ENCODE data around the gene EXOSC5. TPM values are rescaled to one million over a fixed set of nuclear protein-coding genes. Genes with fewer than 3 reads are reported as not detected.

The EXOSC5 gene
- total RNA-seq, 2 experiments from 2014 or later: 40.0 to 55.8 TPM

GRCh38 chr19:41364524-41365391 is 32.4 kb downstream of the EXOSC5 start:
- H2AFZ ChIP-seq (ENCODE audit: low read length): peak overlapping the region; percentile 64
- TF ChIP-seq, protein P1, sequence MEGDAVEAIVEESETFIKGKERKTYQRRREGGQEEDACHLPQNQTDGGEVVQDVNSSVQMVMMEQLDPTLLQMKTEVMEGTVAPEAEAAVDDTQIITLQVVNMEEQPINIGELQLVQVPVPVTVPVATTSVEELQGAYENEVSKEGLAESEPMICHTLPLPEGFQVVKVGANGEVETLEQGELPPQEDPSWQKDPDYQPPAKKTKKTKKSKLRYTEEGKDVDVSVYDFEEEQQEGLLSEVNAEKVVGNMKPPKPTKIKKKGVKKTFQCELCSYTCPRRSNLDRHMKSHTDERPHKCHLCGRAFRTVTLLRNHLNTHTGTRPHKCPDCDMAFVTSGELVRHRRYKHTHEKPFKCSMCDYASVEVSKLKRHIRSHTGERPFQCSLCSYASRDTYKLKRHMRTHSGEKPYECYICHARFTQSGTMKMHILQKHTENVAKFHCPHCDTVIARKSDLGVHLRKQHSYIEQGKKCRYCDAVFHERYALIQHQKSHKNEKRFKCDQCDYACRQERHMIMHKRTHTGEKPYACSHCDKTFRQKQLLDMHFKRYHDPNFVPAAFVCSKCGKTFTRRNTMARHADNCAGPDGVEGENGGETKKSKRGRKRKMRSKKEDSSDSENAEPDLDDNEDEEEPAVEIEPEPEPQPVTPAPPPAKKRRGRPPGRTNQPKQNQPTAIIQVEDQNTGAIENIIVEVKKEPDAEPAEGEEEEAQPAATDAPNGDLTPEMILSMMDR (conservative IDR thresholded peaks at IDR 0.05; ENCODE audit: low read length): no peak
- TF ChIP-seq EZH2phosphoT487 (IDR thresholded peaks at IDR 0.05; ENCODE audit: borderline replicate concordance, low read depth, low read length): no peak
- no peak for DNase-seq (ENCODE audit: low spot score)
- H3K36me3 ChIP-seq (ENCODE audit: insufficient read depth, low read length): no peaks in the 10 kb centered on the region
- H3K27ac ChIP-seq (ENCODE audit: low read depth, low read length, poor library complexity, severe bottlenecking): peak overlapping the region; percentile 87
- CTCF ChIA-PET (ENCODE audit: unreplicated experiment): interaction anchor here (1.1 kb wide), 1 partner anchor 181 kb away, joined by 3 read pairs; no protein-coding TSS in a partner anchor
- peak overlapping the region; percentile 81 for H3K4me3 ChIP-seq (ENCODE audit: low read depth, low read length, poor library complexity, severe bottlenecking)
- no peaks in the 10 kb centered on the region for H4K20me1 ChIP-seq (ENCODE audit: insufficient read depth, low read length)
- peak overlapping the region; percentile 91 for H3K4me2 ChIP-seq (ENCODE audit: low read length)
- H3K79me2 ChIP-seq (ENCODE audit: insufficient read depth, low read depth, low read length): peaks cover 16% of the 10 kb centered on the region; the same call in 1 of the 2 replicates
- BruUV-seq (replicated peaks): no TSS peak
- peaks cover 10% of the 10 kb centered on the region for H3K4me1 ChIP-seq (ENCODE audit: insufficient read depth, low read length, poor library complexity, severe bottlenecking)
- H3K9me3 ChIP-seq (ENCODE audit: low read length): no peaks in the 10 kb centered on the region
- intact Hi-C loops (cut with micrococcal nuclease; ENCODE audit: unreplicated experiment): no loop called here
- POLR2A ChIA-PET: interaction anchor here (0.9 to 2.2 kb wide), 10 partner anchors 8 to 184 kb away, joined by 3 to 8 read pairs (median 4); no protein-coding TSS in a partner anchor
- H3K9me2 ChIP-seq (ENCODE audit: insufficient read depth, low read length): no peaks in the 10 kb centered on the region

GRCh38 chr19:41363753-41364523 is 33.2 kb downstream of the EXOSC5 start, which contains the start of gene B9D2:
Gene B9D2, minus strand, starts transcription at chr19:41364149. Its CDS starts 630 bp downstream, at chr19:41363519.
- H3K4me1 ChIP-seq (ENCODE audit: insufficient read depth, low read length, poor library complexity, severe bottlenecking): peaks cover 10% of the 10 kb centered on the region
- TF ChIP-seq EZH2phosphoT487 (IDR thresholded peaks at IDR 0.05; ENCODE audit: borderline replicate concordance, low read depth, low read length): no peak
- TF ChIP-seq, protein P1 (conservative IDR thresholded peaks at IDR 0.05; ENCODE audit: low read length): no peak
- no peaks in the 10 kb centered on the region for H3K9me3 ChIP-seq (ENCODE audit: low read length)
- H3K9me2 ChIP-seq (ENCODE audit: insufficient read depth, low read length): no peaks in the 10 kb centered on the region
- no peaks in the 10 kb centered on the region for H4K20me1 ChIP-seq (ENCODE audit: insufficient read depth, low read length)
- peak within 1 kb of the TSS; percentile 64 for H2AFZ ChIP-seq (ENCODE audit: low read length)
- peak within 1 kb of the TSS; percentile 87 for H3K27ac ChIP-seq (ENCODE audit: low read depth, low read length, poor library complexity, severe bottlenecking)
- intact Hi-C loops (cut with micrococcal nuclease; ENCODE audit: unreplicated experiment): no loop called here
- H3K36me3 ChIP-seq (ENCODE audit: insufficient read depth, low read length): no peaks in the 10 kb centered on the region
- peak within 1 kb of the TSS; percentile 81 for H3K4me3 ChIP-seq (ENCODE audit: low read depth, low read length, poor library complexity, severe bottlenecking)
- peak; percentile 99 for DNase-seq (ENCODE audit: low spot score)
- H3K79me2 ChIP-seq (ENCODE audit: insufficient read depth, low read depth, low read length): peaks cover 16% of the 10 kb centered on the region; the same call in 1 of the 2 replicates
- ChIA-PET POLR2A (interaction anchor here (0.5 to 2.2 kb wide), 16 partner anchors 9 to 807 kb away, joined by 3 to 8 read pairs (median 4); partner anchors contain the start of gene HNRNPUL1), CTCF (ENCODE audit: unreplicated experiment) (interaction anchor here (0.6 to 1.1 kb wide), 5 partner anchors 9 to 182 kb away, joined by 3 to 4 read pairs (median 3); no protein-coding TSS in a partner anchor)
- BruUV-seq (replicated peaks): TSS peak; percentile 82
- H3K4me2 ChIP-seq (ENCODE audit: low read length): peak within 1 kb of the TSS; percentile 91
